Measurements from ENCODE around the gene IMPDH2. TPM values are rescaled to one million over a fixed set of nuclear protein-coding genes. Genes with fewer than 3 reads are reported as not detected.
A peak's percentile ranks its signal among the peaks of the same experiment; 100 is the strongest.

Gene IMPDH2
- total RNA-seq, 1 donor from 2014 or later = 58.5 TPM

- DNase-seq (no peak), ATAC-seq (ENCODE audit: poor library complexity) (peak; percentile 32)
- intact Hi-C loops (cut with DNase I) = loop anchor here (10.0 kb wide), 1 partner anchor 454 kb away; no protein-coding TSS in a partner anchor
Measured at GRCh38 chr3:48990636-48991469, 38.3 kb downstream of the IMPDH2 start.

DNA sequence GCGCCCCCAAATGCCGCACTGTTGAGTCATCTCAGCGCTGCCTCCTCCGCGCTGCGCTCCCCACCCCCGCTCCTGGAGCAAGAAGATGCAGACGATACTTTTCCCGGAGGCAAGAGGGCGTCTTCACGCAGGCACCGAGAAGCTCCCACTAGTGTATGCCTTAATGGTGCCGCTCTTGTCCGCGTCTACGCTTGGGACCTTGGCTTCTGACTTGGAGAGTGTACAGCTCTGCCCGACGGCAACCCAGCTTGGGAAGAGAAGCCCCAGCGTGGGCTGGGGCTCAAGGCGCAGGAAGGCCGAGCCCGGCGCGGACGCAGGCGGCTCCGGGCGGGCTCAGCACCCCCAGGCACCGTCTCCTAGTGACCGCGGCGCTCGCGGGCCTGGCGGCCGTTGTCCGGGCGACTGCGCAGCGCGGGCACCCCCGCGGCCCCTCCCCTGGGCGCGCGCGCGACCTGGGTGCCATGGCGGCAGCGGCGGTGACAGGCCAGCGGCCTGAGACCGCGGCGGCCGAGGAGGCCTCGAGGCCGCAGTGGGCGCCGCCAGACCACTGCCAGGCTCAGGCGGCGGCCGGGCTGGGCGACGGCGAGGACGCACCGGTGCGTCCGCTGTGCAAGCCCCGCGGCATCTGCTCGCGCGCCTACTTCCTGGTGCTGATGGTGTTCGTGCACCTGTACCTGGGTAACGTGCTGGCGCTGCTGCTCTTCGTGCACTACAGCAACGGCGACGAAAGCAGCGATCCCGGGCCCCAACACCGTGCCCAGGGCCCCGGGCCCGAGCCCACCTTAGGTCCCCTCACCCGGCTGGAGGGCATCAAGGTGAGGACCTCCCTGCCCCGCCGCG is 39.2 kb downstream of the IMPDH2 start, which contains the start of gene P4HTM:
TSS of gene P4HTM (plus strand) at position 446 of the 840 bp plus-strand sequence. CDS start at position 462, 16 bp downstream.
- intact Hi-C loops (cut with DNase I) = loop anchor here (10.0 kb wide), 1 partner anchor 455 kb away; no protein-coding TSS in a partner anchor
- DNase-seq (peak; percentile 92), ATAC-seq (ENCODE audit: poor library complexity) (peak; percentile 89)

DNA sequence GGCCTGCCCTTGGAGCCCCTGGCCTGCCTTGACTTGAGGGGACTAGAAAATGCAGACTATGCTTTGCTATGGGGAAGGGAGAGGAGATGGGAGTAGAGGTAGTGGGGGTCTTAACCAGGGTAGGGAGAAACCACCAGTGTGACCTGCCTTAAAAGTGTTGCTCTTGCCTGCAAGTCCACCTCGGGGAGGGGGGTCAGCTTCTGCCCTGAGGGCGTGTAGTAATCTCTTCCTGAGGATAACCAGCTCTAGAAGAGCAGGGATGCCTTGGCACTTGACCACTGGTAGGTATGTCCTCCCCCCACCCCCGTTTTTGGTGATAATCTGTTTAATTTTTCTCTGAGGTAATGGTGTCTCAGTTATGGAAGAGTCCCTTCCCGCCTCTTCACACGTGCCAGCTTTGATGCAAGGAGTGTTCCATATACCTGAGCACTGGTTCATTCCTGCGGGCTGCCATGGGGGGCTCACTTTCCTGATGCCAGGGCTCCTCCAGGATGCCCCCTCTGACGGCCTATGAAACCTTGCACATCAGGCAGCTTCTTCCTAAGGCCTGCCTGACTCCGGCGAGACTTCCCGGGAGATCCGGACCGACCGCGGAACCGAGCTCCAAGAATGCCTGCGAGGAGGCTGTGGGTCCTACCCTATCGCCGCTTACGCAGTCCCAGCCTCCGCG is 39.9 kb downstream of the IMPDH2 start:
- DNase-seq (no peak), ATAC-seq (ENCODE audit: poor library complexity) (no peak)
- intact Hi-C loops (cut with DNase I) = no loop called here

GRCh38 chr3:48985831-48986376 is 43.3 kb downstream of the IMPDH2 start:
- intact Hi-C loops (cut with DNase I) = no loop called here
- ATAC-seq (ENCODE audit: poor library complexity) = no peak

DNA sequence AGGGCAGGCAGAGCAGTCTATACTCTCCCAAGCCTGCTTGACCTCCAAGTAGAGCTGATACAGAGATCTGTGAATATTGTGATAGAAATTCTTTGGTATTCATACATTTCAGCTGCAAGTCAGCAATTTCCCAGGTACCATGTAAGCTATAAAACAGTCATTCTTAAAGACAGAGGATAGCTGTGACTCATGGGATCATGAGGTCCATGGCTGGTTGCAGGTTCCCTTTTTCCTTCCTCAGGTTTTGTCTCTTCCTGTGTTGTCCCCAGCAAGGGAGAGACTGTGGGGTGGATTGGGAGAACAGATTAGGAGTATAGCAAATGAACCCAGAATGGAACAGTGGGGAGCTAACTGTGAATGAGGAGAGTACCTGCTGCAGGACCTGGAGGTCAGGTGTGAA is 44.5 kb downstream of the IMPDH2 start:
- ATAC-seq (ENCODE audit: poor library complexity) = no peak
- DNase-seq = no peak
- intact Hi-C loops (cut with DNase I) = no loop called here

More at GRCh38 chr3:48985831-48986376, 43.3 kb downstream of the IMPDH2 start:
- no peak for DNase-seq

GRCh38 chr3:48983096-48983495 is 46.1 kb downstream of the IMPDH2 start:
- intact Hi-C loops (cut with DNase I) = no loop called here
- ATAC-seq (ENCODE audit: poor library complexity) (no peak), DNase-seq (no peak)

- DNase-seq (no peak), ATAC-seq (ENCODE audit: poor library complexity) (no peak)
- intact Hi-C loops (cut with DNase I) = no loop called here
Measured at GRCh38 chr3:48982686-48983085, 46.5 kb downstream of the IMPDH2 start.

DNA sequence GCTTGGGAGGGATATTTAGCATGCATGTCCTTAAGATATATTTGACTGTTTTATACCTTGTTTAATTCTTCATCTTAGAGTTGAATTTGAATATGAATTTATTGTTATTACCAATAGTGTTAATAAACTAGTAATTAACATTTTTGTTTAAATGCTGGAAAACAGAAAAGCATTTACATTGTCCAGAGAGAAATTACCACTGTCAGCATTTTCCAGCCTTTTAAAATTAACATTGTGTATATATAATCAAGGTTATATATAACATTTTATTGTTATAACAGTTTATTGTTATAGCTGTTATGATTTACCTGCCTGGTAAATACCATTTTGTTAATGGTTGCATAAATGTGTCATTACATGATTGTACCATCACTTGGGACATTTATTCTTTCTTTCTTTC is 47.2 kb downstream of the IMPDH2 start:
- DNase-seq = no peak
- intact Hi-C loops (cut with DNase I) = no loop called here
- ATAC-seq (ENCODE audit: poor library complexity) = no peak

GRCh38 chr3:48980295-48980694 is 48.9 kb downstream of the IMPDH2 start:
- intact Hi-C loops (cut with DNase I) = no loop called here
- DNase-seq = no peak
- ATAC-seq (ENCODE audit: poor library complexity) = peak; percentile 66

DNA sequence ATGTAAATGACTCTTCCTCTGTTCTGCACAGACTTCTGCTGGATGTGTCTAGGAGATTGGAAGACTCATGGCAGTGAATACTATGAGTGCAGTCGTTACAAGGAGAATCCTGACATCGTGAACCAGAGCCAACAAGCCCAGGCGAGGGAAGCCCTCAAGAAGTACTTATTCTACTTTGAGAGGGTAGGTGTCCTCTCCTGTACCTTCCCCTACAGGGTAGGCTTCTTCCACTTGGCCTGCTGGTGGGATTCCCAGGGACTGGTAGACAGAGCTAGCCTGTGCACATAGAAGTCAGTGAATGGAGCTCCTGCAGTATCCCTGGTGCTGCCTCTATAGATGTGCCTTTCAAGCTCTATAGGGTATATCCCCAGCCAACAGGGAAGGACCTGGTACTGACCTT is 49.7 kb downstream of the IMPDH2 start:
- intact Hi-C loops (cut with DNase I) = no loop called here
- ATAC-seq (ENCODE audit: poor library complexity) (no peak), DNase-seq (no peak)

Small RNA genes within 50 kb of the gene (microRNA-seq; reads per million reads assigned to microRNA genes)
- gene MIR191 = 5,135 reads per million, percentile 92 among the genes with 10 or more reads in this experiment
- 1,150 reads per million, percentile 84 among the genes with 10 or more reads in this experiment for gene MIR425

Other genes starting within 250 kb of the IMPDH2 start
- 50.0 TPM for gene PRKAR2A, start 181.5 kb downstream of the IMPDH2 start, total RNA-seq
- gene SLC25A20, start 130.5 kb downstream of the IMPDH2 start, total RNA-seq = 140 TPM
- gene ARIH2, start 110.6 kb downstream of the IMPDH2 start, total RNA-seq = 164 TPM
- 25.1 TPM for gene P4HTM, start 39.2 kb downstream of the IMPDH2 start, total RNA-seq
- 71.6 TPM for gene WDR6, start 22.0 kb downstream of the IMPDH2 start, total RNA-seq
- gene DALRD3, start 10.8 kb downstream of the IMPDH2 start, total RNA-seq = 7.9 TPM
- gene NDUFAF3, start 7.3 kb downstream of the IMPDH2 start, total RNA-seq = 165 TPM
- gene QRICH1, start 64.7 kb upstream of the IMPDH2 start, total RNA-seq = 46.2 TPM
- gene QARS1, start 75.4 kb upstream of the IMPDH2 start, total RNA-seq = 207 TPM
- gene USP19, start 91.4 kb upstream of the IMPDH2 start, total RNA-seq = 55.5 TPM
- gene LAMB2, start 103.7 kb upstream of the IMPDH2 start, total RNA-seq = 568 TPM
- 9.4 TPM for gene CCDC71, start 136.9 kb upstream of the IMPDH2 start, total RNA-seq
- 129 TPM for gene KLHDC8B, start 142.2 kb upstream of the IMPDH2 start, total RNA-seq
- 2.6 TPM for gene C3orf62, start 247.8 kb upstream of the IMPDH2 start, total RNA-seq

Data from Right ventricle myocardium superior (tissue), 1 donor.